Activated T-helper 1 cell treated with anti-CD3 and anti-CD28 coated beads, Interleukin-12 subunit alpha, Interleukin-12 subunit beta, Interleukin-2, Interleukin-4 antibody, amounts not matched to agents 30 ng/mL and 10 ng/mL and 1 ng/mL, durations not matched to agents 14 hours and 24 hours and 36 hours (primary cell): Measurements from ENCODE around the gene LYPD1. TPM values are rescaled to one million over a fixed set of nuclear protein-coding genes. Genes with fewer than 3 reads are reported as not detected.

Experiments used
- DNase-seq: peaks from one replicate; pipeline ENCODE4 v3.0.0; 2021; ENCODE audit warnings: low spot score
- H3K27ac Mint-ChIP-seq: one replicate; pipeline ENCODE4 v1.8.0; 2021; ENCODE audit warnings: mild to moderate bottlenecking, mixed read lengths
- H3K27me3 Mint-ChIP-seq: one replicate; pipeline ENCODE4 v1.8.0; 2022; ENCODE audit warnings: mild to moderate bottlenecking, moderate library complexity, mixed read lengths; ENCODE audit not compliant: insufficient read depth
- H3K36me3 Mint-ChIP-seq: one replicate; pipeline ENCODE4 v1.8.0; 2021; ENCODE audit warnings: low read depth, mixed read lengths
- H3K4me1 Mint-ChIP-seq: one replicate; pipeline ENCODE4 v1.8.0; 2021; ENCODE audit warnings: low read depth, mixed read lengths
- H3K4me3 Mint-ChIP-seq: one replicate; pipeline ENCODE4 v1.8.0; 2021; ENCODE audit warnings: mild to moderate bottlenecking, moderate library complexity, mixed read lengths
- H3K9me3 Mint-ChIP-seq: one replicate; pipeline ENCODE4 v1.8.0; 2021; ENCODE audit warnings: mixed read lengths
- intact Hi-C: fragments of 100-400 bp; cut with micrococcal nuclease; formaldehyde crosslinking; loops from one replicate; pipeline ENCODE4 v1.15.1; 2024
- total RNA-seq: library from RNA; stranded (reverse); gene quantifications from 2 replicates; pipeline ENCODE4 v1.2.3, GENCODE V29; 2022

Gene LYPD1
- total RNA-seq, 1 donor from 2014 or later, result not detected

- intact Hi-C loops, result no loop called here
- no peak for DNase-seq
- no peaks in the 10 kb centered on the region for H3K27me3 Mint-ChIP-seq
- H3K27ac Mint-ChIP-seq, result no peak overlapping the region
- H3K36me3 Mint-ChIP-seq, result no peaks in the 10 kb centered on the region
- H3K4me3 Mint-ChIP-seq, result no peak overlapping the region
- no peaks in the 10 kb centered on the region for H3K9me3 Mint-ChIP-seq
- no peaks in the 10 kb centered on the region for H3K4me1 Mint-ChIP-seq
Observed at GRCh38 chr2:132611719-132612118, 58.3 kb downstream of the LYPD1 start.

GRCh38 chr2:132609101-132609890, 60.7 kb downstream of the LYPD1 start:
- H3K27ac Mint-ChIP-seq, result no peak overlapping the region
- H3K4me1 Mint-ChIP-seq, result no peaks in the 10 kb centered on the region
- H3K27me3 Mint-ChIP-seq, result no peaks in the 10 kb centered on the region
- H3K4me3 Mint-ChIP-seq, result no peak overlapping the region
- H3K9me3 Mint-ChIP-seq, result no peaks in the 10 kb centered on the region
- H3K36me3 Mint-ChIP-seq, result no peaks in the 10 kb centered on the region
- intact Hi-C loops, result no loop called here
- no peak for DNase-seq

DNA sequence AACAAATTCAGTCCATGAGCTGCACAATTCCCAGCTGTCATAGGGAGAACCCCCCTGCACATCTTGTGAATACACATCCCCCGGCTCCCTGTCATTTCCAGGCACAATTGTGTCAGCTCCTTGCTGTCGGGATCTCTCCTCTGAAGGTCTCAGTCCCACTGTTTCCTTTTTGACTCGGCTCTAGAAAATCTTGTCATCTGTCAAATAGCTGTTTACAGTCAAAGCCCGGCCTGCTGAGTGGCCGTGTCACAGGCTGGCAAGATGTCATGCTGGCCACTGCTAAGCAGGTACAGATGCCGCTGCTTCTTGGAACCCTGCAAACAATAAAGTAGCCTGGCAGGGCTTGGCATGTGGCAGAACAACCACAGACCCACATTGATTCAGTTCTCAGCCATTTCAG, 61.7 kb downstream of the LYPD1 start:
- Mint-ChIP-seq H3K4me1 (no peaks in the 10 kb centered on the region), H3K27me3 (no peaks in the 10 kb centered on the region), H3K9me3 (no peaks in the 10 kb centered on the region), H3K27ac (no peak overlapping the region), H3K4me3 (no peak overlapping the region), H3K36me3 (no peaks in the 10 kb centered on the region)
- DNase-seq, result no peak
- intact Hi-C loops, result no loop called here

GRCh38 chr2:132607426-132608090, 62.4 kb downstream of the LYPD1 start:
- Mint-ChIP-seq H3K4me1 (no peaks in the 10 kb centered on the region), H3K27me3 (no peaks in the 10 kb centered on the region), H3K4me3 (no peak overlapping the region), H3K9me3 (no peaks in the 10 kb centered on the region), H3K27ac (no peak overlapping the region), H3K36me3 (no peaks in the 10 kb centered on the region)
- DNase-seq, result no peak
- intact Hi-C loops, result no loop called here

- Mint-ChIP-seq H3K27me3 (no peaks in the 10 kb centered on the region), H3K27ac (no peak overlapping the region), H3K36me3 (no peaks in the 10 kb centered on the region), H3K4me1 (no peaks in the 10 kb centered on the region), H3K4me3 (no peak overlapping the region), H3K9me3 (no peaks in the 10 kb centered on the region)
- no peak for DNase-seq
- intact Hi-C loops, result no loop called here
Observed at GRCh38 chr2:132606649-132607048, 63.4 kb downstream of the LYPD1 start.

DNA sequence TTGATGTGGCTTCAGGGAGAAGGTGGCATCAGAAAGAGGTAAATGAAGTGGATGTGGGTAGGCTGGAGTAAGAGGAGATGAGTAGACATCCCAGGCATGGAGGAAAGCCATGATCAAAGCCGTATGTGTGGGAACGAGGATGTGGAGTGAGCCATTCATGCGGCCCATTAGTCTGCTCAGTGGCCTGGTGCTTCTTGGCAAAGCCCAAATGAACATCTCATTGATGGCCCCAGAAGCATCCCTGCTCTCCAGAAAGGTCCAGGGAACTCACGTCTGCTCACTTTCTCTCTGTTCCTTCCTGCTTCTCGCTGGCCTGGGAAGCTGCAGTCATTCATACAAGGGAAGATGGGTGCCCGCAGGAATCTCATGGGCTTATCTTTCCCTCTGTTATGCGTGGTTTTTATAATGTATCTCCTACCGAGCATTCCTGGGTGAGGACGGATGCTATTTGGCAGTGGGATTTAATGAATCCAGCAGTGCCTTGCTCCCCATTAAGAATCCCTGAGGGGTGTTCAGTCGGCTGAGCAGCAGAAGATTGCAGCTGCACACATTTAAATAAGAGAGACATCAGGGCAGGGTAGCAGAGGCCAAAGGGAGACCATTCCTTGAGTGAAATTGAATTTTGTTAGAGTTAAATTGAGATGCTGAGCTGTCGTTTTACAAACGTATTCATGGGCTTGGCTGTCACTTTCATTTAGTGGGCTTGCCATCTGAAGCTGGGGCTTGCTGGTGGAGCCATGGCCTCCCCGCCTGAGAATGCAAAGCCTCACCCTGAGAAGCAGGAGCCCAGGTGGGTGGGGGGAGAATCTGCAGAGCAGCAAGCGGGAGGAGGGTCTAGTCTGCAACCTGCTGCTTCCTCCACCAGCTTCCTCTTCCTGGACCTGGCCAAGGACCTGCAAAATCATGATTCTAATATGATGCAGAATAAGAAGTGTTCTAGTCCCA, 64.5 kb downstream of the LYPD1 start:
- H3K27ac Mint-ChIP-seq, result no peak overlapping the region
- H3K36me3 Mint-ChIP-seq, result no peaks in the 10 kb centered on the region

DNA sequence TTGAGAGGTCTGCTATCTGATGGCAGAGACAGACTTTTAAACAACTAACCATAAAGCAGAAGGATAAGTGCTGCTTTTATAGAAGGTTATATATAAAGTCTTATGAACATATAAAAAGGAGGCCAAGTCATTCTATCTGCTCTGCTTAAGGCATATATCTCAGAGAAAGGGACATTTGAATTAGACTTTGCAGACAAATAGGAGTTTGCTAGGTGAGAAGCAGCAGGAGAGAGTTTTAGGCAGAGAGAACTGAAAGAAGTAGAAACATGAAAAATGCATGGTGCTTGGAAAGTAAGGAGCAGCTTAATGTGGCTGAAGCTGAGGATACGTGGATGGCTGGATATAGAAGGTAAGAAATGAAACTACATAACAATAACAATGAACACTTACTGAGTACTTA, 65.4 kb downstream of the LYPD1 start:
- intact Hi-C loops, result no loop called here
- Mint-ChIP-seq H3K36me3 (no peaks in the 10 kb centered on the region), H3K9me3 (no peaks in the 10 kb centered on the region), H3K27ac (no peak overlapping the region), H3K4me1 (no peaks in the 10 kb centered on the region), H3K27me3 (no peaks in the 10 kb centered on the region), H3K4me3 (no peak overlapping the region)
- no peak for DNase-seq

More for the DNA sequence above, 64.5 kb downstream of the LYPD1 start:
- intact Hi-C loops, result no loop called here
- H3K4me1 Mint-ChIP-seq, result no peaks in the 10 kb centered on the region
- no peak for DNase-seq
- no peak overlapping the region for H3K4me3 Mint-ChIP-seq
- H3K27me3 Mint-ChIP-seq, result no peaks in the 10 kb centered on the region
- H3K9me3 Mint-ChIP-seq, result no peaks in the 10 kb centered on the region

GRCh38 chr2:132599556-132599955, 70.4 kb downstream of the LYPD1 start:
- H3K4me3 Mint-ChIP-seq, result no peak overlapping the region
- H3K9me3 Mint-ChIP-seq, result no peaks in the 10 kb centered on the region
- H3K27ac Mint-ChIP-seq, result no peak overlapping the region
- intact Hi-C loops, result no loop called here
- DNase-seq, result no peak
- no peaks in the 10 kb centered on the region for H3K4me1 Mint-ChIP-seq
- no peaks in the 10 kb centered on the region for H3K36me3 Mint-ChIP-seq
- H3K27me3 Mint-ChIP-seq, result no peaks in the 10 kb centered on the region

GRCh38 chr2:132598536-132598935, 71.5 kb downstream of the LYPD1 start:
- intact Hi-C loops, result no loop called here

DNA sequence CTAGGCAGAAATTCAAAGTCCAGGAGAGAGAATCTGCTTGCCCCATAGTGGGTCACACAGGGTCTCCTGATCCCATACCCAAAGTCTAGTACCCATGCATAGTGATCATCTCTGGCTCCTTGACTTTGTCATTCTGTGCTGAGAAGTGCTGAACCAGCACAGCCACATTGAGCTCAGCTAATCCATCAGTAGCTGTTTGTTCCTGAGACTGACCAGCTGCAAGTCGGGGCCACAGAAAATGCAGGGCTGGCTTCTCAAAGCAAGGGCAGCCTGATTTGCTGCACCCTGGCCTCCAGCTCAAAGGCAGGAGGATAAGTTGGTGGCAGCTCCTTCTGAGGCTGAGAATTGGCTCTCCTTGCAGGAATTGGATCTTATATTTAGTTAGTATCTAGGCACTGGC, 72.2 kb downstream of the LYPD1 start:
- H3K4me1 Mint-ChIP-seq, result no peaks in the 10 kb centered on the region
- no peaks in the 10 kb centered on the region for H3K36me3 Mint-ChIP-seq
- H3K27me3 Mint-ChIP-seq, result no peaks in the 10 kb centered on the region
- DNase-seq, result no peak
- intact Hi-C loops, result no loop called here
- no peaks in the 10 kb centered on the region for H3K9me3 Mint-ChIP-seq
- no peak overlapping the region for H3K27ac Mint-ChIP-seq
- H3K4me3 Mint-ChIP-seq, result no peak overlapping the region

More at GRCh38 chr2:132598536-132598935, 71.5 kb downstream of the LYPD1 start:
- no peak for DNase-seq
- Mint-ChIP-seq H3K27me3 (no peaks in the 10 kb centered on the region), H3K36me3 (no peaks in the 10 kb centered on the region), H3K4me3 (no peak overlapping the region), H3K9me3 (no peaks in the 10 kb centered on the region), H3K4me1 (no peaks in the 10 kb centered on the region), H3K27ac (no peak overlapping the region)

DNA sequence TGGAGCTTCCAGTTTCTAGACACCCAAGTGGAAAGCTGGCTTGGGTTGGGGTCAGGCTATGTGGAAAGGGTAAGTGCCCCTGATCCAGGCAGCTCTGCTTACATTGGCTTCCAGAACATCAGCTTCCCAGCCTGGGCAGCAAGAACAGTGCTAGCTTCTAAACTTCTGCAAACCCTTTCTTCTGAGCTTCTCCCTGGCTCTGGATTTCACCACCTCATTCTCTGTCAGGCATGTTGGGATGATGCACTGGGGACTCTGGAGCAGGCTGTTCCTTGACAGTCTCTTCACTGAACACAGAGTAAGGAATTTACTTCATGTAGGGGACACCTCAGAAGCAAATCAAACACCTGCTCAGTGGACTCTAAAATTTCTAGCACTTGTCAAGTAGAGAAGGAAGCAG, 72.8 kb downstream of the LYPD1 start:
- no peak for DNase-seq
- intact Hi-C loops, result no loop called here
- Mint-ChIP-seq H3K4me3 (no peak overlapping the region), H3K36me3 (no peaks in the 10 kb centered on the region), H3K27ac (no peak overlapping the region), H3K4me1 (no peaks in the 10 kb centered on the region), H3K9me3 (no peaks in the 10 kb centered on the region), H3K27me3 (no peaks in the 10 kb centered on the region)

DNA sequence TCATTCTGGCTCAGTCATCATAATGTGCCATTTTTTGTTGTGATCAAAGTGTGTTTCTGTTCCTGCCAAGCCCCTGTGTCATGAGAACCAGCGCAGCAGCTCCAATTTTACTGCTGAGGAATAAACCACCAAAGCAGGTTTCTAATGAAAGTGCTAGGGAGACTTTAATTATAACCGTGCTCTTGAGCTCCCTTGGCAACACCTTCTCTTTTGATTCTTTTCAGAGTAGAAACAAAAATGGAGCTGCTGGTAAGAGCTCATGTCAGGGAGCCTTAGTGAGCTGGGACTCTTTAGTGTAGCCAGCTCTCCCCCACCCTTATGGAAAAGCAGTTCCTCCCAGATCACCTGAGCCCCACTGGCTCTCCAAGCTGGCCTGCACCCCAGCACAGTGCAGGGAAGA, 74.3 kb downstream of the LYPD1 start:
- Mint-ChIP-seq H3K36me3 (no peaks in the 10 kb centered on the region), H3K9me3 (no peaks in the 10 kb centered on the region), H3K27me3 (no peaks in the 10 kb centered on the region), H3K27ac (no peak overlapping the region), H3K4me1 (no peaks in the 10 kb centered on the region), H3K4me3 (no peak overlapping the region)
- intact Hi-C loops, result no loop called here
- no peak for DNase-seq

DNA sequence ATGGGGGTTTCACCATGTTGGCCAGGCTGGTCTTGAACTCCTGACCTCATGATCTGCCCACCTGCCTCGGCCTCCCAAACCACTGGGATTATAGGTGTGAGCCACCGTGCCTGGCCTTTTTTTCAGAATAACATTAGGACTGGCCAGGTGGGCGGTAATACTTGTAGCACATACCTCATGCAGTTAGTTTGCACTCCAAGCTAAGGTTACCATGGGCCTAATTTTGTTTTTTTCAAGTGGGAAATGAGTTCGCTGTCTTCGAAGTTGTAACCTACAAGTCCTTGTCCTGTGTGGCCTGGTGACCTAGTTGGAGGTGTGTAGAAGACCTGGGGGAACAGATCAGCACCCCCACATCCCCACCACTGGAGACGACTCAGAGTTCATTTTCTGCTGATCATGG, 74.8 kb downstream of the LYPD1 start:
- Mint-ChIP-seq H3K27ac (no peak overlapping the region), H3K36me3 (no peaks in the 10 kb centered on the region), H3K4me3 (no peak overlapping the region), H3K9me3 (no peaks in the 10 kb centered on the region), H3K4me1 (no peaks in the 10 kb centered on the region), H3K27me3 (no peaks in the 10 kb centered on the region)
- intact Hi-C loops, result no loop called here
- no peak for DNase-seq
